AG09319 (cell line): Measurements from ENCODE around the gene GADD45B.

Experiments used
- DNase-seq: peaks from one replicate; pipeline ENCODE4 v3.0.0-alpha.2; 2010; ENCODE audit warnings: low read depth; ENCODE audit errors: extremely low read depth
- CTCF ChIP-seq: IDR thresholded peaks from 2 replicates; pipeline ENCODE4 v1.5.1; 2011; ENCODE audit warnings: low read depth, mild to moderate bottlenecking, inconsistent platforms, low read length, moderate library complexity

The GADD45B gene

GRCh38 chr19:2524361-2524839, 48.5 kb downstream of the GADD45B start:
- TF ChIP-seq CTCF, result no peak
- DNase-seq, result no peak

GRCh38 chr19:2524840-2525723, 49.2 kb downstream of the GADD45B start:
- DNase-seq, result no peak
- no peak for TF ChIP-seq CTCF

- TF ChIP-seq CTCF, result no peak
- DNase-seq, result no peak
Measured at GRCh38 chr19:2527171-2527570, 51.2 kb downstream of the GADD45B start.

GRCh38 chr19:2527686-2528085, 51.8 kb downstream of the GADD45B start:
- no peak for DNase-seq

More at GRCh38 chr19:2527686-2528085, 51.8 kb downstream of the GADD45B start:
- TF ChIP-seq CTCF, result no peak
